GM23338 (cell line): ENCODE data around the gene SQSTM1.

Source experiments
- CREB1 ChIP-seq: fragments of 250-450 bp; sonication (Bioruptor Pico); IDR thresholded peaks from 2 replicates; pipeline ENCODE4 v1.5.0; 2020; ENCODE audit warnings: low read depth, mild to moderate bottlenecking, moderate library complexity
- CTCF ChIP-seq, 2 experiments: fragments of 200-600 bp in 1 of 2; sonication (generic) in 1 of 2; conservative IDR thresholded peaks; 2 replicates each; pipeline versions ENCODE4 v1.5.1 to v1.6.1; 2016 to 2017; ENCODE audit warnings: antibody characterized with exemption in 2 of 2, low read depth in 2 of 2, mild to moderate bottlenecking in 2 of 2, moderate library complexity in 1 of 2
- EZH2 ChIP-seq: fragments of 200-600 bp; sonication (generic); IDR thresholded peaks from one replicate; pipeline ENCODE4 v1.8.0; 2017; ENCODE audit warnings: antibody characterized with exemption, mild to moderate bottlenecking, low read depth; ENCODE audit not compliant: unreplicated experiment
- EZH2phosphoT487 ChIP-seq: fragments of 200-600 bp; sonication (generic); IDR thresholded peaks from one replicate; pipeline ENCODE4 v1.8.1; 2018; ENCODE audit warnings: antibody characterized with exemption; ENCODE audit not compliant: unreplicated experiment
- JUNB ChIP-seq: IDR thresholded peaks from one replicate; pipeline ENCODE4 v1.6.1; 2016; ENCODE audit warnings: antibody characterized with exemption; ENCODE audit not compliant: unreplicated experiment
- POLR2AphosphoS5 ChIP-seq: IDR thresholded peaks from 2 replicates; pipeline ENCODE4 v1.6.1; 2016; ENCODE audit warnings: antibody characterized with exemption, low read depth
- REST ChIP-seq: IDR thresholded peaks from one replicate; pipeline ENCODE4 v1.6.1; 2018; ENCODE audit warnings: antibody characterized with exemption; ENCODE audit not compliant: unreplicated experiment

- TF ChIP-seq CTCF (conservative IDR thresholded peaks at IDR 0.05; ENCODE audit: low read depth in 2 of 2), result no peak
- no peak for TF ChIP-seq REST
- TF ChIP-seq JUNB, result no peak
- no peak for TF ChIP-seq EZH2phosphoT487
- no peak for TF ChIP-seq EZH2
- TF ChIP-seq POLR2AphosphoS5, result no peak; the same call in 1 of the 2 replicates
- no peak for TF ChIP-seq CREB1 (CRISPR knock-in tag)
Measured at GRCh38 chr5:179828756-179829421, 8.2 kb downstream of the SQSTM1 start.
